AG04449 (cell line): Measurements from ENCODE around the gene DEFB119.
"Not testable (repeated sequence)": the region's sequence is repeated elsewhere in the genome, so short reads cannot be mapped to it uniquely, and the experiment has no call there.

ENCODE experiments used
- CTCF ChIA-PET: fragments of 350-600 bp; formaldehyde crosslinking; extraction: SDS; loops from one replicate; lab custom pipeline; 2021; ENCODE audit warnings: antibody characterized with exemption; lab: Yijun Ruan, JAX
- POLR2A ChIA-PET: fragments of 400-600, 350-600 bp; formaldehyde crosslinking; extraction: SDS; loops from one replicate; lab custom pipeline; 2020; ENCODE audit warnings: antibody characterized with exemption, inconsistent platforms; lab: Yijun Ruan, JAX
- DNase-seq: peaks from one replicate; pipeline ENCODE4 v3.0.0-alpha.2; 2010; ENCODE audit warnings: low read depth, low spot score
- H3K4me3 ChIP-seq: 2 replicates; pipeline ENCODE4 v1.5.1; 2011; ENCODE audit warnings: low read depth, mild to moderate bottlenecking, control low read depth, low read length
- TF ChIP-seq, protein P1 (sequence below): IDR thresholded peaks from one replicate; pipeline ENCODE4 v1.5.1; 2011; ENCODE audit warnings: mild to moderate bottlenecking, moderate library complexity, low read length, control low read depth, inconsistent platforms; ENCODE audit not compliant: insufficient read depth; ENCODE audit errors: missing control alignments

DEFB119 gene

DNA sequence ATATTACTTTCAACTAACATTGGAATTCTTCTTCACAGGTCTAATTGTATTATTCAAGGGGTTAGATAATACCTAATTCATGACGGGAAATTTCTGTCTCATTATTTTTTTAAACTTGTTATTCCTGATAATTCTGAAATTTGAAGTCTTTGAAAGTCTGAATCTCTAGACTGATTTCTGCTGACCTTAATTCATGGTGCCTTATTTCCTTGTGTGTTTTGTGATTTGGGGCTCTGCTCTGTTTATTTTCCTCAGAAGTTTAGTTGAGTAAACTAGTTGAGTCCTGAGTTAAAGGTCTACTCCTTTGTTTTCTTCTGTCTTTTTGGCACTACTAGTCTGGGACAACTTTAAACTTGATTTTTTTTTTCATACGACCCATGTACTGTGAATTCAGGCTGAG lies 16.0 kb downstream of the DEFB119 start:
- DNase-seq, result no peak
- CTCF ChIA-PET, result no interaction called here
- H3K4me3 ChIP-seq, result no peak overlapping the region
- POLR2A ChIA-PET, result no interaction called here
- TF ChIP-seq, protein P1, sequence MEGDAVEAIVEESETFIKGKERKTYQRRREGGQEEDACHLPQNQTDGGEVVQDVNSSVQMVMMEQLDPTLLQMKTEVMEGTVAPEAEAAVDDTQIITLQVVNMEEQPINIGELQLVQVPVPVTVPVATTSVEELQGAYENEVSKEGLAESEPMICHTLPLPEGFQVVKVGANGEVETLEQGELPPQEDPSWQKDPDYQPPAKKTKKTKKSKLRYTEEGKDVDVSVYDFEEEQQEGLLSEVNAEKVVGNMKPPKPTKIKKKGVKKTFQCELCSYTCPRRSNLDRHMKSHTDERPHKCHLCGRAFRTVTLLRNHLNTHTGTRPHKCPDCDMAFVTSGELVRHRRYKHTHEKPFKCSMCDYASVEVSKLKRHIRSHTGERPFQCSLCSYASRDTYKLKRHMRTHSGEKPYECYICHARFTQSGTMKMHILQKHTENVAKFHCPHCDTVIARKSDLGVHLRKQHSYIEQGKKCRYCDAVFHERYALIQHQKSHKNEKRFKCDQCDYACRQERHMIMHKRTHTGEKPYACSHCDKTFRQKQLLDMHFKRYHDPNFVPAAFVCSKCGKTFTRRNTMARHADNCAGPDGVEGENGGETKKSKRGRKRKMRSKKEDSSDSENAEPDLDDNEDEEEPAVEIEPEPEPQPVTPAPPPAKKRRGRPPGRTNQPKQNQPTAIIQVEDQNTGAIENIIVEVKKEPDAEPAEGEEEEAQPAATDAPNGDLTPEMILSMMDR, result no peak

- no peak for DNase-seq
- ChIA-PET POLR2A (no interaction called here), CTCF (no interaction called here)
- H3K4me3 ChIP-seq, result no peak within 1 kb of the TSS
- TF ChIP-seq, protein P1, result no peak
These were observed 22.1 kb downstream of the DEFB119 start, which contains the start of gene DEFB118 for GRCh38 chr20:31368301-31368700. Gene DEFB118, plus strand, starts transcription at chr20:31368601. Its CDS starts 50 bp downstream, at chr20:31368651.

GRCh38 chr20:31364272-31364671 lies 26.1 kb downstream of the DEFB119 start:
- CTCF ChIA-PET, H3K4me3 ChIP-seq, DNase-seq, POLR2A ChIA-PET: not testable (repeated sequence)

- CTCF ChIA-PET, result no interaction called here
- no peak for DNase-seq
- TF ChIP-seq, protein P1, result no peak
These were observed 27.1 kb downstream of the DEFB119 start for GRCh38 chr20:31363295-31363694.

DNA sequence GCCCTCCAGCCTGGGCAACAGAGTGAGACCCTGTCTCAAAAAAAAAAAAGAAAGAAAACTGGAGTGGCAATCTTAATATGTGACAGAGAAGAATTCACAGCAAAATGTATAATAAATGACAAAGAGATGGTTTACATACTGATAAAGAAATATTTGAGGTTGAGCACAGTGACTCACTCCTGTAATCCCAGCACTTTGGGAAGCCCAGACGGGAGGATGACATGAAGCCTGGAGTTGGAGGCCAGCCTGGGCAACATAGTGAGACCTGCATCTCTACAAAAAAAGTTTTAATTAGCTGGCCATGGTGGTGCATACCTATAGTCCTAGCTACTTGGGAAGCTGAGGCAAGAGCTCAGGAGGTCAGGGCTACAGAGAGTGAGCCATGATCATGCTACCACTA lies 34.4 kb downstream of the DEFB119 start:
- TF ChIP-seq, protein P1, result no peak
- CTCF ChIA-PET, result no interaction called here
- POLR2A ChIA-PET, result no interaction called here
- no peak overlapping the region for H3K4me3 ChIP-seq
- DNase-seq, result no peak

More at GRCh38 chr20:31363295-31363694, 27.1 kb downstream of the DEFB119 start:
- POLR2A ChIA-PET, result no interaction called here
- H3K4me3 ChIP-seq, result no peak overlapping the region

DNA sequence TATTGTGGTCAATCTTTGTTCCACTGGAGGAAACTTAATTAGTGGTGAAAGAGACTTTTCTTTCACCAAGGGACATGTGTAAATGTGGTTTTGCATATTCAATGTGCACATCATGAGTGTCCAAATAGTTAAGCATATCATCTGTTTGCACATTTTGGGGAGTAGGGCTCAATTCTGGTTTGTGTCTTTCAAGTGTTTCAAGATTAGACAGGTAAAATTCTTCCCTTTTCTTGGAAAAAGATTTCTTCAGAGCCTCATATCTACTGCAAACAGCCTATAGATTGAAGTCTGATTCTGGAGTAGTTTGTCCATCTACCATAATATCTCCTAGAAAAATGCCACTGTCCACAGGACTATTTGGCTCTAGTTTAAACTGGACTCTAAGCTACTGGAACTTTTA lies 48.9 kb downstream of the DEFB119 start:
- CTCF ChIA-PET, result no interaction called here
- no peak overlapping the region for H3K4me3 ChIP-seq
- TF ChIP-seq, protein P1, result no peak
- DNase-seq, result no peak
- POLR2A ChIA-PET, result no interaction called here

DNA sequence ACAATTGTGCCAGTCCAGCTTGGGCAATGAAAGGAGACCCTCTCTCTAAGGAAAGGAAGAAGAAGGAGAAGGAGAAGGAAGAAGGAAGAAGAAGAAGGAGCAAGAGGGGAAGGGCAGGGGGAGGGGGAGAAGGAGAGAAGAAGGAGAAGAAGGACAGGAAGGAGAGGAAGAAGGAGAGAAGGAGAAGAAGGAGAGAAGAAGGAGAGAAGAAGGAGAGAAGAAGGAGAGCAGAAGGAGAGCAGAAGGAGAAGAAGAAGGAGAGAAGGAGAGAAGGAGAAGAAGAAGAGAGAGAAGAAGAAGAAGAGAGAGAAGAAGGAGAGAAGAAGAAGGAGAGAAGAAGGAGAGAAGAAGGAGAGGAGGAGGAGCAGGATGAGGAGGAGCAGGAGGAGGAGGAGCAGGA lies 59.5 kb downstream of the DEFB119 start:
- DNase-seq, result no peak
- no peak overlapping the region for H3K4me3 ChIP-seq
- CTCF ChIA-PET, result no interaction called here
- TF ChIP-seq, protein P1, result no peak
- POLR2A ChIA-PET, result no interaction called here
